ENCODE data around the gene LHFPL6.

LHFPL6 gene

GRCh38 chr13:39590466-39591036 is 12.4 kb downstream of the LHFPL6 start:
- DNase-seq, result no peak

GRCh38 chr13:39588384-39588783 is 14.6 kb downstream of the LHFPL6 start:
- no peak for DNase-seq

- no peak for DNase-seq
These were observed 15.1 kb downstream of the LHFPL6 start for GRCh38 chr13:39587939-39588338.

- DNase-seq, result no peak
These were observed 15.9 kb downstream of the LHFPL6 start for GRCh38 chr13:39586958-39587605.

- no peak for DNase-seq
These were observed 16.8 kb downstream of the LHFPL6 start for GRCh38 chr13:39586151-39586550.

GRCh38 chr13:39585219-39585618 is 17.8 kb downstream of the LHFPL6 start:
- DNase-seq, result no peak

- no peak for DNase-seq
These were observed 22.0 kb downstream of the LHFPL6 start for GRCh38 chr13:39580881-39581575.

GRCh38 chr13:39578821-39579291 is 24.1 kb downstream of the LHFPL6 start:
- DNase-seq, result no peak

- no peak for DNase-seq
These were observed 25.0 kb downstream of the LHFPL6 start for GRCh38 chr13:39577838-39578491.

- no peak for DNase-seq
These were observed 25.8 kb downstream of the LHFPL6 start for GRCh38 chr13:39577203-39577602.

GRCh38 chr13:39575641-39576238 is 27.3 kb downstream of the LHFPL6 start:
- DNase-seq, result no peak

- no peak for DNase-seq
These were observed 31.4 kb downstream of the LHFPL6 start for GRCh38 chr13:39571502-39572092.

GRCh38 chr13:39567569-39567968 is 35.4 kb downstream of the LHFPL6 start:
- no peak for DNase-seq

GRCh38 chr13:39566216-39566869 is 36.6 kb downstream of the LHFPL6 start:
- no peak for DNase-seq

GRCh38 chr13:39565036-39565949 is 37.7 kb downstream of the LHFPL6 start:
- DNase-seq, result peak; percentile 51

GRCh38 chr13:39563470-39563735 is 39.6 kb downstream of the LHFPL6 start:
- no peak for DNase-seq

GRCh38 chr13:39561971-39562370 is 41.0 kb downstream of the LHFPL6 start:
- no peak for DNase-seq

- no peak for DNase-seq
These were observed 43.1 kb downstream of the LHFPL6 start for GRCh38 chr13:39559847-39560246.

- no peak for DNase-seq
These were observed 45.6 kb downstream of the LHFPL6 start for GRCh38 chr13:39557285-39557955.

GRCh38 chr13:39556866-39557265 is 46.1 kb downstream of the LHFPL6 start:
- DNase-seq, result no peak

- no peak for DNase-seq
These were observed 48.6 kb downstream of the LHFPL6 start for GRCh38 chr13:39554371-39554770.

Measured in 8988T (cell line).